K562 (cell line): ENCODE measurements around the gene ARL2. TPM values are rescaled to one million over a fixed set of nuclear protein-coding genes. Genes with fewer than 3 reads are reported as not detected.

Experiments used
- DNMT1 ChIP-seq: fragments of 450-650 bp; IDR thresholded peaks from 2 replicates; pipeline ENCODE4 v1.6.1; 2016; ENCODE audit warnings: antibody characterized with exemption, mild to moderate bottlenecking
- FOSL1 ChIP-seq: fragments of 200-800 bp; sonication (Bioruptor generic); conservative IDR thresholded peaks from 2 replicates; pipeline ENCODE4 v1.6.1; 2016; ENCODE audit warnings: missing genetic modification characterization, missing compliant biosample characterization
- JUN ChIP-seq, 2 experiments: sonication (generic) in 1 of 2; formaldehyde crosslinking in 1 of 2; IDR thresholded peaks; 2 replicates each; pipeline versions ENCODE4 v1.6.1 to v1.8.0; 2012 to 2022; ENCODE audit warnings: borderline replicate concordance in 2 of 2, mild to moderate bottlenecking in 2 of 2, improper control_type of control experiment in 1 of 2, low read depth in 1 of 2, low read length in 1 of 2, missing genetic modification reagents in 1 of 2
- MAFF ChIP-seq: IDR thresholded peaks from 2 replicates; pipeline ENCODE4 v1.6.1; 2012; ENCODE audit warnings: low read length, improper control_type of control experiment
- MAX ChIP-seq: sonication (generic); formaldehyde crosslinking; IDR thresholded peaks from 2 replicates; pipeline ENCODE4 v1.9.0; 2022; ENCODE audit warnings: mild to moderate bottlenecking, missing genetic modification reagents
- MYC ChIP-seq, 2 experiments: fragments of 250-450 bp in 1 of 2; sonication (Bioruptor Pico) in 1 of 2; IDR thresholded peaks; 2 replicates each; pipeline versions ENCODE4 v1.5.1 to v1.6.1; 2012 to 2021; ENCODE audit warnings: low read depth in 2 of 2, borderline replicate concordance in 1 of 2, improper control_type of control experiment in 1 of 2, low read length in 1 of 2, mild to moderate bottlenecking in 1 of 2, moderate library complexity in 1 of 2
- NFIX ChIP-seq: fragments of 250-450 bp; sonication (Bioruptor Pico); IDR thresholded peaks from 2 replicates; pipeline ENCODE4 v1.4.0; 2020; ENCODE audit warnings: low read depth, mild to moderate bottlenecking, moderate library complexity
- RBM25 ChIP-seq: fragments of 200-400 bp; formaldehyde crosslinking; IDR thresholded peaks from 2 replicates; pipeline ENCODE4 v1.6.1; 2018; ENCODE audit warnings: low read length, low read depth, moderate library complexity; ENCODE audit not compliant: severe bottlenecking
- TAF15 ChIP-seq: fragments of 200-400 bp; formaldehyde crosslinking; IDR thresholded peaks from 2 replicates; pipeline ENCODE4 v1.6.1; 2017; ENCODE audit warnings: mild to moderate bottlenecking, low read depth, low read length, moderate library complexity
- TCF3 ChIP-seq: sonication (generic); formaldehyde crosslinking; IDR thresholded peaks from 2 replicates; pipeline ENCODE4 v1.4.0; 2020; ENCODE audit warnings: mild to moderate bottlenecking, missing genetic modification reagents
- ZBED1 ChIP-seq: IDR thresholded peaks from 2 replicates; pipeline ENCODE4 v1.6.1; 2014
- ZBTB8A ChIP-seq: fragments of 450-650 bp; IDR thresholded peaks from 2 replicates; pipeline ENCODE4 v1.6.1; 2018; ENCODE audit warnings: mild to moderate bottlenecking, moderate library complexity; ENCODE audit not compliant: partially characterized antibody
- ZNF3 ChIP-seq: fragments of 250-450 bp; sonication (Bioruptor Pico); IDR thresholded peaks from 2 replicates; pipeline ENCODE4 v1.5.0; 2021; ENCODE audit warnings: mild to moderate bottlenecking, moderate library complexity
- ZNF316 ChIP-seq: fragments of 450-650 bp; IDR thresholded peaks from 2 replicates; pipeline ENCODE4 v1.6.1; 2016
- ZNF668 ChIP-seq: fragments of 250-450 bp; sonication (Bioruptor Pico); IDR thresholded peaks from 2 replicates; pipeline ENCODE4 v1.8.0; 2022; ENCODE audit warnings: mild to moderate bottlenecking, inconsistent platforms
- ZNF696 ChIP-seq: fragments of 250-450 bp; sonication (Bioruptor Pico); conservative IDR thresholded peaks from 2 replicates; pipeline ENCODE4 v1.4.0; 2020; ENCODE audit warnings: mild to moderate bottlenecking, moderate library complexity
- ZNF75A ChIP-seq: fragments of 450-650 bp; formaldehyde crosslinking; IDR thresholded peaks from 2 replicates; pipeline ENCODE4 v1.4.0; 2020; ENCODE audit warnings: mild to moderate bottlenecking
- ZSCAN32 ChIP-seq: fragments of 450-650 bp; formaldehyde crosslinking; IDR thresholded peaks from 2 replicates; pipeline ENCODE4 v1.4.0; 2020; ENCODE audit warnings: mild to moderate bottlenecking, moderate library complexity
- polyA plus RNA-seq, 8 experiments: library from polyadenylated mRNA; depleted of rRNA in 4 of 8; stranded (reverse) in 5 of 8; unstranded in 3 of 8; fragments of >200 nt; fragmentation: Nextera tagmentation in 2 of 8; fragmentation: Illumina TruSeq in 1 of 8; extraction: Ambion mirVana in 2 of 8; extraction: Trizol in 1 of 8; gene quantifications; 2 replicates each; pipeline versions ENCODE4 v1.2.1 to v1.2.3, GENCODE V29; 2011 to 2014; ENCODE audit warnings: inconsistent platforms in 1 of 8, missing spikeins in 1 of 8
- total RNA-seq, 7 experiments: library from RNA; depleted of rRNA in 6 of 7; stranded (reverse); fragments of >200 nt in 6 of 7; fragmentation: Illumina TruSeq in 2 of 7; extraction: Trizol in 2 of 7; gene quantifications; 2 replicates each; pipeline versions ENCODE4 v1.2.1 to v1.2.3, GENCODE V29; 2011 to 2021; ENCODE audit warnings: low replicate concordance in 1 of 7
- TF ChIP-seq, protein P1 (sequence below): fragments of 200-600 bp; sonication (generic); IDR thresholded peaks from one replicate; pipeline ENCODE4 v1.6.1; 2012; ENCODE audit warnings: mild to moderate bottlenecking, low read depth, low read length, inconsistent platforms

The ARL2 gene
- total and polyA plus RNA-seq, 9 of the 15 experiments (the other 6 are each of a cell fraction or from before 2014, with no cell fraction given) = 5.7 to 154 (median 92.2) TPM

DNA sequence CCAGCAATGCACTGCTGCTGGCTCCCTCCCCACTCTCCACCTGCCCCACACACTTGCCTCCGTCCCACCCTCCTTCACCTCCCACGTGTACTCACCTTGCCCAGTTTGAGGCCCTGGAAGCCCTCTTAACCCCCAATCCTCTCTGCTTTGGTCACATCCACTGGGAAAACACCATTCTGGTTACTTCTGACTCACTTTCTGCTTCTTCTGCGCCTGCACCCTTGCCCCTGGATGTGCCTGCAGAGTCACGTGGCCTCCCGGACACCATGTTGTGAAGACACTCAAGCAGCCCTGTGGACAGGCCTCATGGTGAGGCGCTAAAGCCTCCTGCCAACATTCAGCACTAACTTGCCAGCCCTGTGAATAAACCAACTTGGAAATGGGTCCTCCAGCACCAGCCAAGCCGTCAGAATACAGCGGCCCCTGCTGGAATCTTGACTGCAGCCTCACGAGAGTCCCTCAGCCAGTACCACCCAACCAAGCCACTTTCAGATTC is 47.0 kb downstream of the ARL2 start (continued):
- TF ChIP-seq TCF3 (CRISPR knock-in tag) = no peak
- TF ChIP-seq ZNF316 = no peak
- TF ChIP-seq MYC (IDR thresholded peaks at IDR 0.05; ENCODE audit: low read depth, low read length) = no peak
- TF ChIP-seq MYC (CRISPR knock-in tag; IDR thresholded peaks at IDR 0.05; ENCODE audit: borderline replicate concordance, low read depth) = no peak
- no peak for TF ChIP-seq JUN (IDR thresholded peaks at IDR 0.05; ENCODE audit: borderline replicate concordance, low read depth, low read length)
- no peak for TF ChIP-seq JUN (CRISPR knock-in tag; IDR thresholded peaks at IDR 0.05; ENCODE audit: borderline replicate concordance)
- no peak for TF ChIP-seq DNMT1
- TF ChIP-seq ZNF696 (CRISPR knock-in tag) = no peak
- no peak for TF ChIP-seq FOSL1 (tag)
- 0 out of 2 replicates have a peak, but pooled peaks have one; percentile 65 for TF ChIP-seq MAX (CRISPR knock-in tag)
- TF ChIP-seq ZNF75A = no peak
- TF ChIP-seq, protein P1, sequence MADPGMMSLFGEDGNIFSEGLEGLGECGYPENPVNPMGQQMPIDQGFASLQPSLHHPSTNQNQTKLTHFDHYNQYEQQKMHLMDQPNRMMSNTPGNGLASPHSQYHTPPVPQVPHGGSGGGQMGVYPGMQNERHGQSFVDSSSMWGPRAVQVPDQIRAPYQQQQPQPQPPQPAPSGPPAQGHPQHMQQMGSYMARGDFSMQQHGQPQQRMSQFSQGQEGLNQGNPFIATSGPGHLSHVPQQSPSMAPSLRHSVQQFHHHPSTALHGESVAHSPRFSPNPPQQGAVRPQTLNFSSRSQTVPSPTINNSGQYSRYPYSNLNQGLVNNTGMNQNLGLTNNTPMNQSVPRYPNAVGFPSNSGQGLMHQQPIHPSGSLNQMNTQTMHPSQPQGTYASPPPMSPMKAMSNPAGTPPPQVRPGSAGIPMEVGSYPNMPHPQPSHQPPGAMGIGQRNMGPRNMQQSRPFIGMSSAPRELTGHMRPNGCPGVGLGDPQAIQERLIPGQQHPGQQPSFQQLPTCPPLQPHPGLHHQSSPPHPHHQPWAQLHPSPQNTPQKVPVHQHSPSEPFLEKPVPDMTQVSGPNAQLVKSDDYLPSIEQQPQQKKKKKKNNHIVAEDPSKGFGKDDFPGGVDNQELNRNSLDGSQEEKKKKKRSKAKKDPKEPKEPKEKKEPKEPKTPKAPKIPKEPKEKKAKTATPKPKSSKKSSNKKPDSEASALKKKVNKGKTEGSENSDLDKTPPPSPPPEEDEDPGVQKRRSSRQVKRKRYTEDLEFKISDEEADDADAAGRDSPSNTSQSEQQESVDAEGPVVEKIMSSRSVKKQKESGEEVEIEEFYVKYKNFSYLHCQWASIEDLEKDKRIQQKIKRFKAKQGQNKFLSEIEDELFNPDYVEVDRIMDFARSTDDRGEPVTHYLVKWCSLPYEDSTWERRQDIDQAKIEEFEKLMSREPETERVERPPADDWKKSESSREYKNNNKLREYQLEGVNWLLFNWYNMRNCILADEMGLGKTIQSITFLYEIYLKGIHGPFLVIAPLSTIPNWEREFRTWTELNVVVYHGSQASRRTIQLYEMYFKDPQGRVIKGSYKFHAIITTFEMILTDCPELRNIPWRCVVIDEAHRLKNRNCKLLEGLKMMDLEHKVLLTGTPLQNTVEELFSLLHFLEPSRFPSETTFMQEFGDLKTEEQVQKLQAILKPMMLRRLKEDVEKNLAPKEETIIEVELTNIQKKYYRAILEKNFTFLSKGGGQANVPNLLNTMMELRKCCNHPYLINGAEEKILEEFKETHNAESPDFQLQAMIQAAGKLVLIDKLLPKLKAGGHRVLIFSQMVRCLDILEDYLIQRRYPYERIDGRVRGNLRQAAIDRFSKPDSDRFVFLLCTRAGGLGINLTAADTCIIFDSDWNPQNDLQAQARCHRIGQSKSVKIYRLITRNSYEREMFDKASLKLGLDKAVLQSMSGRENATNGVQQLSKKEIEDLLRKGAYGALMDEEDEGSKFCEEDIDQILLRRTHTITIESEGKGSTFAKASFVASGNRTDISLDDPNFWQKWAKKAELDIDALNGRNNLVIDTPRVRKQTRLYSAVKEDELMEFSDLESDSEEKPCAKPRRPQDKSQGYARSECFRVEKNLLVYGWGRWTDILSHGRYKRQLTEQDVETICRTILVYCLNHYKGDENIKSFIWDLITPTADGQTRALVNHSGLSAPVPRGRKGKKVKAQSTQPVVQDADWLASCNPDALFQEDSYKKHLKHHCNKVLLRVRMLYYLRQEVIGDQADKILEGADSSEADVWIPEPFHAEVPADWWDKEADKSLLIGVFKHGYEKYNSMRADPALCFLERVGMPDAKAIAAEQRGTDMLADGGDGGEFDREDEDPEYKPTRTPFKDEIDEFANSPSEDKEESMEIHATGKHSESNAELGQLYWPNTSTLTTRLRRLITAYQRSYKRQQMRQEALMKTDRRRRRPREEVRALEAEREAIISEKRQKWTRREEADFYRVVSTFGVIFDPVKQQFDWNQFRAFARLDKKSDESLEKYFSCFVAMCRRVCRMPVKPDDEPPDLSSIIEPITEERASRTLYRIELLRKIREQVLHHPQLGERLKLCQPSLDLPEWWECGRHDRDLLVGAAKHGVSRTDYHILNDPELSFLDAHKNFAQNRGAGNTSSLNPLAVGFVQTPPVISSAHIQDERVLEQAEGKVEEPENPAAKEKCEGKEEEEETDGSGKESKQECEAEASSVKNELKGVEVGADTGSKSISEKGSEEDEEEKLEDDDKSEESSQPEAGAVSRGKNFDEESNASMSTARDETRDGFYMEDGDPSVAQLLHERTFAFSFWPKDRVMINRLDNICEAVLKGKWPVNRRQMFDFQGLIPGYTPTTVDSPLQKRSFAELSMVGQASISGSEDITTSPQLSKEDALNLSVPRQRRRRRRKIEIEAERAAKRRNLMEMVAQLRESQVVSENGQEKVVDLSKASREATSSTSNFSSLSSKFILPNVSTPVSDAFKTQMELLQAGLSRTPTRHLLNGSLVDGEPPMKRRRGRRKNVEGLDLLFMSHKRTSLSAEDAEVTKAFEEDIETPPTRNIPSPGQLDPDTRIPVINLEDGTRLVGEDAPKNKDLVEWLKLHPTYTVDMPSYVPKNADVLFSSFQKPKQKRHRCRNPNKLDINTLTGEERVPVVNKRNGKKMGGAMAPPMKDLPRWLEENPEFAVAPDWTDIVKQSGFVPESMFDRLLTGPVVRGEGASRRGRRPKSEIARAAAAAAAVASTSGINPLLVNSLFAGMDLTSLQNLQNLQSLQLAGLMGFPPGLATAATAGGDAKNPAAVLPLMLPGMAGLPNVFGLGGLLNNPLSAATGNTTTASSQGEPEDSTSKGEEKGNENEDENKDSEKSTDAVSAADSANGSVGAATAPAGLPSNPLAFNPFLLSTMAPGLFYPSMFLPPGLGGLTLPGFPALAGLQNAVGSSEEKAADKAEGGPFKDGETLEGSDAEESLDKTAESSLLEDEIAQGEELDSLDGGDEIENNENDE = no peak
- TF ChIP-seq TAF15 = no peak
- no peak for TF ChIP-seq ZNF668
- no peak; the same call in 1 of the 2 replicates for TF ChIP-seq ZBED1
- no peak for TF ChIP-seq ZNF3
- no peak for TF ChIP-seq MAFF
- TF ChIP-seq NFIX (CRISPR knock-in tag) = no peak
- TF ChIP-seq RBM25 = no peak
- no peak for TF ChIP-seq ZBTB8A
- no peak for TF ChIP-seq ZSCAN32
